Spleen (tissue), 7 donors: ENCODE measurements around the gene GATAD2A.

Experiments used
- POLR2A ChIP-seq, 3 donors: fragments of 450-650 bp; IDR thresholded peaks; one replicate each; pipeline ENCODE4 v1.5.1; 2017; ENCODE audit warnings: antibody characterized with exemption in 3 of 3, mild to moderate bottlenecking in 1 of 3
- POLR2AphosphoS5 ChIP-seq, 3 donors: sonication (generic); formaldehyde crosslinking; IDR thresholded peaks; one replicate each; pipeline ENCODE4 v1.5.1; 2017; ENCODE audit warnings: antibody characterized with exemption in 3 of 3
- TF ChIP-seq, protein P1 (sequence below), 11 experiments: fragments of 200-600 bp in 7 of 11; fragments of 450-650 bp in 4 of 11; sonication (generic) in 4 of 11; IDR thresholded peaks in 8 of 11; conservative IDR thresholded peaks in 3 of 11; 1 replicate in 7 of 11; 2 replicates in 4 of 11; pipeline versions ENCODE4 v1.4.0 to v1.8.0; 2016 to 2021; ENCODE audit warnings: antibody characterized with exemption in 11 of 11, inconsistent platforms in 4 of 11, mild to moderate bottlenecking in 1 of 11
- donor health status: DM: no; HTN: no; CAD: no; lungs with moderate emphysema.
- donor health status: DM: no; HTN: no; CAD: no.
- donor health status: DM: no; HTN: no; CAD: no.

DNA sequence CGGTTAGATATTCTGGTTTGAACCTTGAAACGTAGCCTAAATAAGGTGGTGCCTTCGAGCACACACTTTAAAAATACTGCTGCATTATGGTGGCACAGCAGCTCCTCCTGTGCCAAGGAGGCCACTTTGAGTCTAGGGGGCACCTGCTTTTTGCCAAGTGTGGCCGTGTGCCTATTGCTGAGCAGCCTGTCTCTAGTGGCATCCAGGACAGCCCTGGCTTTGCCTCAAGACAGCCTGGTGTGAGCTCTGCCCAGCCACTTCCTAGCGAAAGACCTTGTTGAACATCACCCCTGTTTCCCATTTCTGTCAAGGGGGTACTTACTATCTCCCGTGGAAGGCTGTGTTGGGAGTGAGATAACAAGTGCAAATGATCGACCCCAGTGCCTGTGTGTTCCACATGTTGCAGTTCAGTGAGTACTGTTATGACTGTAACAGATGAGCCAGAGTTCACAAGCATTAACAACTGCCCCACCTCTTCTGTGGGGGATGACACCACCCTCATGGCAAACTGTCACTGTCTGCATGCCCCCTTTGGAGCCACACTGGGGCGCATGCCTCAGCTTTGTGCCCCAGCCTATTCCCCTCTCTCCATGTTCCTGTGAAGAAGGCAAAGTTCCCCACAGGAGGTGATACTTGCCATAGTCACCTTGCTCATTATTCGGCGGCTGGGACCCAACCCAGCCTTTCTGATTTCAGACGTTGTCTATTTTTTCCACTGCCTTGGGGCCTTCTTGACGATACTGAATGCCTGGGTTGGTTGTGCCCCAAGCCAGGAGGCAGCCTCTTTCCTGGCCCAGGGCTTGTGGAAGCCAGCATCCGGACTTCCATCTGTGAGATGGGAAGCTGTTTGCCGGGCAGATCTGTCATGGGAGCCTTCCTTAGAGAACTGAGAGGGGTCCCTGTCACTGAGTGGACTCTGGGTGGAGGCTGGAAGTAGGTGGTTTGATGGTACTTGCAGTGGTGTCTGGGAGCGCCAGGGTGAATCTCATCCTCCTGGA, 5.4 kb downstream of the GATAD2A start:
- TF ChIP-seq, protein P1, sequence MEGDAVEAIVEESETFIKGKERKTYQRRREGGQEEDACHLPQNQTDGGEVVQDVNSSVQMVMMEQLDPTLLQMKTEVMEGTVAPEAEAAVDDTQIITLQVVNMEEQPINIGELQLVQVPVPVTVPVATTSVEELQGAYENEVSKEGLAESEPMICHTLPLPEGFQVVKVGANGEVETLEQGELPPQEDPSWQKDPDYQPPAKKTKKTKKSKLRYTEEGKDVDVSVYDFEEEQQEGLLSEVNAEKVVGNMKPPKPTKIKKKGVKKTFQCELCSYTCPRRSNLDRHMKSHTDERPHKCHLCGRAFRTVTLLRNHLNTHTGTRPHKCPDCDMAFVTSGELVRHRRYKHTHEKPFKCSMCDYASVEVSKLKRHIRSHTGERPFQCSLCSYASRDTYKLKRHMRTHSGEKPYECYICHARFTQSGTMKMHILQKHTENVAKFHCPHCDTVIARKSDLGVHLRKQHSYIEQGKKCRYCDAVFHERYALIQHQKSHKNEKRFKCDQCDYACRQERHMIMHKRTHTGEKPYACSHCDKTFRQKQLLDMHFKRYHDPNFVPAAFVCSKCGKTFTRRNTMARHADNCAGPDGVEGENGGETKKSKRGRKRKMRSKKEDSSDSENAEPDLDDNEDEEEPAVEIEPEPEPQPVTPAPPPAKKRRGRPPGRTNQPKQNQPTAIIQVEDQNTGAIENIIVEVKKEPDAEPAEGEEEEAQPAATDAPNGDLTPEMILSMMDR (IDR thresholded peaks at IDR 0.05 in 8 of 11, conservative IDR thresholded peaks at IDR 0.05 in 3 of 11): no peak
- TF ChIP-seq POLR2A (IDR thresholded peaks at IDR 0.05): no peak
- TF ChIP-seq POLR2AphosphoS5 (IDR thresholded peaks at IDR 0.05): no peak
